GM21381 (cell line): Measurements from ENCODE around the gene TYMP.

ENCODE experiments used
- ATAC-seq: cut with Tn5 transposase; IDR thresholded peaks from one replicate; pipeline ENCODE4 v1.9.1; 2021; ENCODE audit warnings: mild to moderate bottlenecking, moderate library complexity; ENCODE audit not compliant: unreplicated experiment

TYMP gene

DNA sequence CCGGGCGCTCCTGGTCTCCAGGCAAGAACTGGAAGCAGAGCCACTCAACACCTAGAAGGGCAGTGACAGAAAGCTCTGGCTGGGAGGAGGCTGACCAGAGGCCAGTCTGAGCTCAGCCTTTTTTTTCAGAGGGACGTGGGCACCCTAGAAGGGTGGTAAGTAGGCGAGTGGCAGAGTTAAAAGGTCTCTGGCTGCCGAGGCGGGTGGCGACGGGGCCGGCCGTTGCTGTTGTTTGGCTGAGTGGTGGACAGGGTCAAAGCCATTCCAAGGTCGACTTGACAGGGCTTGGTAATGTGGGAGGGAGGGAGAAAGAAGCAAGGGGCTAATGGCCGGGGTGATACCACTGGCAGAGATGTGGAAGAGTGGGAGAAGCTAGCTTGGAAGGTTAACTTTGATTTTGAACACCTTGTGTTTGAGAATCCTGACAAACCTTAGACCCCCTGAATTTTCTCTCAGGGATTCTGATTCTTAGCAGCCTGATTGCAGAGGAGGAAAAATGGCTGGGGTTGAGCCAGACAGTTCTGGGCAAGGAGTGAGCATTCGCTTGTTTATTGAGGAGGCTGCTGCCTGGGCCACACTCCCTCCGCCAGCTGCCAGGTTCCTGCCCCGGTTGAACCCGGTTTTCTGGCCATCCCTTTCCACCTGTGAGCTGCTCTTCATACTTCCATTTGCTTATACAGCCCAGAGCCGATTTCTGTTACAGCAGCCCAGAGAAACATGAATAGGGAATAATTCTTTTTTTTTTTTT lies 33.8 kb upstream of the TYMP start:
- no peak for ATAC-seq

DNA sequence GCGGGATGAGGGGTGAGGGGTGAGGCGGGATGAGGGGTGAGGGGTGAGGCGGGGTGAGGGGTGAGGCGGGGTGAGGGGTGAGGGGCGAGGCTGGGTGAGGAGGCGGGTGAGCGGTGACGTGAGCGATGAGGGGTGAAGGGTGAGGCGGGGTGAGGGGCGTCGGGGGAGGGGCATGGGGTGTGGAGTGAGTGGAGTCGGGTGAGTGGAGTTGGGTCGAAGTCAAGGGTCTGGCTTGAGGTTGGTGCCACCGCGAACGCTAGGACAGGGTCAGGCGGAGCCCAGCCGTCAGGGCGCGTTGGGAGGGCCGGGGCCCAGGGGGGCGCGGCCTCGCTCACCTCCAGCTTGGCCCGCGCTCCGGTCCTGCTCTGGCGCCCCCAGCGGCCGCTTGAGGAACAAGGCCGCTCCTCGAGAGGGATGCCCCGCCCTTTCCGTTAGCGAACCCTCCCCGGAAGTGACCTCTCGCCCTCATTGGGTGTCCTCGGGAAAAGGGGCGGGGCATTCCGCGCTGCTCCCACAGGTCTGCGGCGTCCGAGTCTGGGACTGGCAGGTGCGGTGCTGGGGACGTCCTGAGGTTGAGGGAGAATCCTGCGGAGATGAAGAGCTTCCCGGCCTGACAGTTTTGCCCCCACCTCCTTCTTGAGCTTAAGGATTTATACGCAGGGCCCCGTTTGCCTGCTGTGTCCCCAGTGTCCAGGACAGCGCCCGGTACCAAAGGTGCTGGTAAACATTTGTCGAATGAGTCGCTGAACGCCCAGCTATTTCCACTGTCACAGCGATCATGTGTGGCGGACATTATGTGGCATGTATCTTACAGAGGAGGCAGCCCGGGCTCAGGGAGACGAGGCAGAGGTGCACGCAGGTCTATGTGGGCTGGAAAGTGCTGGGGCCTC lies 33.0 kb upstream of the TYMP start, which contains the start of gene SYCE3:
SYCE3 (minus strand) TSS at position 397 of the 890 bp plus-strand sequence. CDS start 6,514 bp downstream, outside the sequence.
- ATAC-seq, result peak; percentile 95

DNA sequence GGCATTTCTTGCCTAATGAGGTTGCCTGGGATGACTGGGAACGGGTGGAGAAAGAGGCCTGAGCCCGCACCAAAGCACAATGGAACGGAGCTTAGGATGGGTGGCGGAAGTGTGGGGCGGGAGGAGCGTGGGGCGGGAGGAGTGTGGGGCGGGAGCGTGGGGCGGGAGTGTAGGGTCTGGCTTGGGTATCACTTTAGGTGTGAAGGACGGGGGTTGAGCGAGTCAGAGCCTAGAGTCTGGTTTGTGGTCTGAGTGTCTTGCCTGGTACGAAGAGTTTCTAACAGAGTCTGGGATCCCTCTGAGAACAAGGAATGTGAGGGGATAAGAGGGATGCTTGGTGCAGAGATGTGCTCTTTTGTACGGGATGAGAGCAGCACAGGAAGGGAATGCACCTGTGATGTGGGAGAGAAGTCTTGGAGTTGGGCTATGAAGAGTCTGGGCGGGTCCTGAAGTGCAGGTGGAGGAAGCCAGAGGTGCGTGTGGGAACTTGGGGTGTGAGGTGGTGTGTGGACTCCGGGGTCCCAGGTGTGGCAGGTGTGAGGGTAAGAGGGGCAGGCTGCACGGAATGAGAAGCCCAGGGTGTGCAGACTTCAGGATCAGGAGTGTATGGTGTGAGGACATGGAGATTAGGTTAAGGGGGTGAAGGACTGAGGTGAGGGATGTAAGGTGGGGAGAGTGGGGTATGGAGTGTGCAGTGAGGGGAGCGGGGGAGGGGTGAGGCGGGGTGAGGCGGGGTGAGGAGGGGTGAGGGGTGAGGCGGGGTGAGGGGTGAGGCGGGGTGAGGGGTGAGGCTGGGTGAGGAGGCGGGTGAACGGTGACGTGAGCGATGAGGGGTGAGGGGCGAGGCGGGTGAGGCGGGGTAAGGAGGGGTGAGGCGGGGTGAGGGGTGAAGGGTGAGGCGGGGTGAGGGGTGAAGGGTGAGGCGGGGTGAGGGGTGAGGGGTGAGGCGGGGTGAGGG lies 31.9 kb upstream of the TYMP start:
- no peak for ATAC-seq

DNA sequence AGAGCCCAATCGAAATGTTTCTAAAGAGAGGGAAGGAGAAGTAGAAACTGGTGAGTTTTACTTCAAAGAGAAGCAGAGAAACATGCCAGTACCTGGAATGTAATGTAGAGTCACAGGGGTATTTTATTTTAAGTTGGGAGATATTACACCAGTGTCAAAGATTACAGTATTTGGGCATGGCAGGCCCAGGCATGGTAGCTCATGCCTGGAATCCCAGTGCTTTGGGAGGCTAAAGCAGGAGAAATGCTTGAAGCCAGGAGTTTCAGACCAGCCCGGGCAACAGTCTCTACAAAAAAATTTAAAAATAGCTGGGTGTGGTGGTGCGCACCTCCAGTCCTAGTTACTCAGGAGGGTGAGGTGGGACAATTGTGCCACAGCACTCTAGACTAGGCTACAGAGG lies 30.2 kb upstream of the TYMP start:
- no peak for ATAC-seq

DNA sequence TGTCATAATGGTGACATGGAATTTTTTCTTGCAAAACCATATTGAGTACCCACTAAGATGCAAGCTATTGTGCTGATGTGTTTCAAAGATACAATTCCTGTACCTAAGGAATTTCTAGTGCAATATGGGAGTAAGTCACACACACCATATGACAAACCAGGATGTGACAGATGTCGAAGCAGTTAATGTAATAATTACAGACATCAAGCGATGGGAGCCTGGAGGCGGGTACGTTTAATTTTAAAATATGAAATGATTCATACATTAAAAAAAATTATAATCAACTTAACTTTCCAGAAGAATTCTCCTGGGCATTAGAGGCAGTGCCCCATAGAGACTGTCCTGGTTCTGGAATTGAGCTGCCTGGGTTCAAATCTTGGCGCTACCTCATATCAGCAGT lies 26.9 kb upstream of the TYMP start:
- ATAC-seq, result no peak

DNA sequence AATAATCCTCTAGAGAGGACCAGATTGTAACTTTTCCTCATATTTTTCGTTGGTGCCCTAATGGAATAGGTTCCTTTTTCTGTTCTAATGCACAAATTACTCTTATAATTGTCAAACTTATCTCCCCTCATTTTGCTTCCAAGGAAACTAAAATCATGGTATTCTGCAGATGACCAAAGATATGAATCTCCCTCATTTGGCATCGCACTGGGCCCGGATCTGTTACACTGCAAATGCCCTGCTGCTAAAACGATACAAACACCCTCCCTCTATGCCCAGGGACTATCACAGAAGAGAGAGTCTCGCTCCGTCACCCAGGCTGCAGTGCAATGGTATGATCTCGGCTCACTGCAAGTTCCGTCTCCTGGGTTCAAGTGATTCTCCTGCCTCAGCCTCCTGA lies 23.5 kb upstream of the TYMP start:
- no peak for ATAC-seq

DNA sequence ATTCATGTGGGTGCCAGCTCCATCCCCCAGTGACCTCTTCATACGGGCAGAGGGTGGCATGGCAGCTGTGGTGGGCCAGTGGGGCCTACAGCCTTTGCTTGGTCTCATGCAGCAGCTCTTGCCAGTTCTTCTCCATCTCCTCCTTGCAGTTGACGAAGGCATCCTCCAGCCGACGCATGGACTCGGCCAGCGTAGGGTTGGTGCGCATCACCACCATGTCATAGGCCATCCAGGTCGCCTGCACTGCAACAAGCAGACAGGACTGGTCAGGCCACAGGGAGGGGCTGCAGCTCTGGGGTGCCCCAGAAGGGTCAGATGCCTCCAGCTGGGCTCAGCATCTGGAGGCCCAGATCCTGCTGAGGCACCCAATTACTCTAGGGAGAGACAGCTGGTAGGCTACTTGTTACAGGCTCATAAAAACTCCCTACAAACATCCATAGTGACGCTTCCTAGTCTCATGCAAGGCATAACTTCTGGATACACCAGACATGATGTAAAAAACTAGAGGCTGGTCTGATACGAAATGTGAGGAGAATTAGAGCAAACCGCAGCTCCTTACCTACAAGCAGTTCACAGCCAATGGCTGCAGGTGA lies 21.4 kb upstream of the TYMP start:
- ATAC-seq, result no peak

DNA sequence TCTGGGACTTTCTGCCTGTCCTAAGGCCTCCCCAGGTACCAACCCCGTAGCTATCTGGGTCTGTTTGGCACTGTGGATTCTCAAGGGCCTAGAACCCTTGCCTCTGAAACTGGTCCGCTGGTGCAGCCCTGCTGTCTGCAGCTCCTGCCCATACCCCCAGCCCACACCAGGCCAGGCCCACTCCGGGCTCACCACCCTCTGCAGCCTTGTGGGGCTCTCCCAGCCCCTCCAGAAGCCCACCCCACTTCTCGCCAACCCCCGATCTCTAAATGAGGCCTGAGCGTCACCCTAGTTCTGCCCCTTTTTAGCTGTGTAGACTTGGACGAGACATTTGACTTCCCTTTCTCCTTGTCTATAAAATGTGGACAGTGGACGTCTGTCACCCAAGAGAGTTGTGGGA lies 20.6 kb upstream of the TYMP start:
- ATAC-seq, result no peak

DNA sequence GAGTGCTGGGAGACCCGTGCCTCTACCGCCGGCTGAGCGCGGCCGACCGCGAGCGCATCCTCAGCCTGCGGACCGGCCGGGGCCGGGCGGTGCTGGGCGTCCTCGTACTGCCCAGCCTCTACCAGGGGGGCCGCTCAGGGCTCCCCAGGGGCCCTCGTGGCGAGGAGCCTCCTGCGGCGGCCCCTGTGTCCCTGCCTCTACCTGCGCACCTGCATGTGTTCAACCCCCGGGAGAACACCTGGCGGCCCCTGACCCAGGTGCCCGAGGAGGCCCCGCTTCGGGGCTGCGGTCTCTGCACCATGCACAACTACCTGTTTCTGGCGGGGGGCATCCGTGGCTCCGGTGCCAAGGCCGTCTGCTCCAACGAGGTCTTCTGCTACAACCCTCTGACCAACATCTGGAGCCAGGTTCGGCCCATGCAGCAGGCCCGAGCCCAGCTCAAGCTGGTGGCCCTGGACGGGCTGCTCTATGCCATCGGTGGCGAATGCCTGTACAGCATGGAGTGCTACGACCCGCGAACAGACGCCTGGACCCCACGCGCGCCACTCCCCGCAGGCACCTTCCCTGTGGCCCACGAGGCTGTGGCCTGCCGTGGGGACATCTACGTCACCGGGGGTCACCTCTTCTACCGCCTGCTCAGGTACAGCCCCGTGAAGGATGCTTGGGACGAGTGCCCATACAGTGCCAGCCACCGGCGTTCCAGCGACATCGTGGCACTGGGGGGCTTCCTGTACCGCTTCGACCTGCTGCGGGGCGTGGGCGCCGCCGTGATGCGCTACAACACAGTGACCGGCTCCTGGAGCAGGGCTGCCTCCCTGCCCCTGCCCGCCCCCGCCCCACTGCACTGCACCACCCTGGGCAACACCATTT lies 19.3 kb upstream of the TYMP start:
- no peak for ATAC-seq

DNA sequence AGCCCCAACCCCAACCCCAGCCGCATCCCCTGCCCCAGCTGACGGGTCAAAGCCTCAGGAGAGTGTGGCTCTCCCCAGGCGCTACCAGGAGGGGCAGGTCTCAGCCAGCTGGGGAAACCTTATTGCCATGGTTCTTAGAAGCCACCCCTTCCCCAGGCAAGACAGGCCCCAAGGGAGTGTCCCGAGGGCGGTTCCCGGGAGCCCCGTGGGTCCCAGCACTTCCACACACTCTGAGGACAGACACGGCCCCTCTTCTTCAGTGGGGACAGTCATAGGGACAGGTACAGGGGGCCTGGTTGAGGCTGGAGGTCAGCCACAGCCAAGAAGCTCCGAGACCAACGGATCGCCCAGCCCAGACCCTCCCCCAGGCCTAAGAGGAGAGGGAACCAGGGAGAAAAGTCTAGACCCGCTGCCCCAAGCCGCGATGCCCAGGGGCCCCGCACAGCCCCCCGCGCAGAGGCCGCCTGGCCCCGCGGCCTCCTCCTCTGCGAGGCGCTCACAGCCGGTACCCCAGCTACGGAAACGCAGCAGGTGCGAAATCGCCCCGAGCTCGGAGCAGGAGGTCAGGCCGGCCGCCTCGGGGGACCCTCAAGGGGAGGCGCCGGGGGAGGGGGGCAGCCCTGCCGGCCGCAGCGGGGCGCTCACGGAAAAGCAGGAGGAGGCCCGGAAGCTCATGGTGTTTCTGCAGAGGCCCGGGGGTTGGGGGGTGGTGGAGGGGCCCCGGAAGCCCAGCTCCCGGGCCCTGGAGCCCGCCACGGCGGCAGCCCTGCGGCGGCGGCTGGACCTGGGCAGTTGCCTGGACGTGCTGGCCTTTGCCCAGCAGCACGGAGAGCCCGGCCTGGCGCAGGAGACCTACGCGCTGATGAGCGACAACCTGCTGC lies 18.5 kb upstream of the TYMP start:
- no peak for ATAC-seq

DNA sequence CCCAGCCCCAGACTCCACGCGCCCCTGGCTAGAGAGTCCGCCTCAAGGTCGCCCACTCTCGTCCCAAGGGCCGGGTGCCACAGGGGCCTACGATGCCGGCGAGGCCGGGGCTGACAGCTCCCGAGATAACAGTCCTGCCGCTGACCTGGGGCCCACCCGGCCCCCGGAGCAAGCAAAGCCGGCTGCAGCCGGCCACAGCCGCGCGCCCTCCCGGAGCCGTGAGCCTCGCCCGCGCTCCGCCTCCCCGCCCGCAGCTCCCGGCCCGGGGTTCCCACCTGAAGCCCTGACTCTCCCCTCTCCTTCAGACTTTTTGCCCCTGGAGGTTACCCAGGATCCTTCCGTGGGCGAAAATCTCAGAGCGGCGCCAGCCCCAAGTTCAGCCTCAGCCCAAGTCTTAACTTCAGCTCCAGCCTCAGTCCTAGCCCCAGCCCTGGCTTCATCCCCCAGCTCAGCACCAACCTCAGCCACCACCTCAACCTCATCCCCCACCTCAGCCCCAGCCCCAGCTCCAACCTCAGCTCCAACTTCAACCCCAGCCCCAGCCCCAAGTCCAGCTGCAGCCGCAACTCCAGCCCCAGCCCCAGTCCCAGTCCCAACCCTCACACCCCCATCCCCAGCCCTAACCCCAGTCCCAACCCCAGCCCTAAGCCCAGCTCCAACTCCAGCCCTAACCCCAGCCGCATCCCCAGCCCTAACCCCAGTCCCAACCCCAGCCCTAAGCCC lies 17.6 kb upstream of the TYMP start:
- ATAC-seq, result no peak

DNA sequence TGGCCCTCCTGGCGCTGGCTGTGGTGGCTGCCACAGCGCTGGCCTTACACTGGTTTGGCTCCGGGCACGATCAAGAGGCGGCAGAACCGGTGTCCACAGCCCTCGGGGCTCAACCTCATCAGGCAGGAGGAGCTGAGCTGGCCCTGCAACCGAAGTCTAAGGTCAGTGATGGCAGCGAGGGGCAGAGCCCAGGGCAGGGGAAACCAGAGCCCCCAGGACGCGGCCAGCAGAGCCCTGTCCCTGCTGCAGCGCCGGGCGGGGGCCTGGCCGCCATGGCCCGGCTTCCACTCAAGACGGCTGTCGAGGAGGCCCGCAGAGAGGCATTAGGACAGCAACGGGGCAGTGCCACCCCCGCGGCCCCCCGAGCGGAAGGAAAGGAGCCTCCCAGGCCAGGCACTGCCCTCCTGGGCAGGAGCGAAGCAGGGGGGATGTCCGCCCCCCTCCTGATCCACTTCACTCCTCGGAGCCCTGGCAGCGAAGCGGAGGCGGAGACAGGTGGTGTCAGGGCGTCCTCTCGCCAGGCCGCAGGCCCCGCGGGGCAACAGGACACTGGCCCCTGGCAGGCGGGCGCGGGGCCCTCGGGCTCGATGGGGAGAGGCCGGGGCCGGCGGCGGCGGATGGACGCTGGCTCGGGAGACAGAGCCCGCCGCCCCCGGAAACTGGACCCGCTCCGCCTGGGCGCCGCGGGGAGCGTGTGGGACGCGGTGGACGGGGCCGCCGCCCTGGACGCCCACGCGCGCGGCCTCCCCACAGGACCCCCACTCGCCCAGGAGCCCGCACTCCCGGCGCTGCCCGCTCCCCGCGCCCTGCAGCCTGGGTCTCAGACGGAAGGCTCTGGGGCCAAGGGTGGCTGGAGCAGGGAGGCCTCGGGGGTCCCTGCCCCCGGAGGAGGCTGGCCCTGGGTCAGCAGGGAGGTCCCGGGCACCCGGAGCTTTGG lies 16.8 kb upstream of the TYMP start:
- no peak for ATAC-seq

DNA sequence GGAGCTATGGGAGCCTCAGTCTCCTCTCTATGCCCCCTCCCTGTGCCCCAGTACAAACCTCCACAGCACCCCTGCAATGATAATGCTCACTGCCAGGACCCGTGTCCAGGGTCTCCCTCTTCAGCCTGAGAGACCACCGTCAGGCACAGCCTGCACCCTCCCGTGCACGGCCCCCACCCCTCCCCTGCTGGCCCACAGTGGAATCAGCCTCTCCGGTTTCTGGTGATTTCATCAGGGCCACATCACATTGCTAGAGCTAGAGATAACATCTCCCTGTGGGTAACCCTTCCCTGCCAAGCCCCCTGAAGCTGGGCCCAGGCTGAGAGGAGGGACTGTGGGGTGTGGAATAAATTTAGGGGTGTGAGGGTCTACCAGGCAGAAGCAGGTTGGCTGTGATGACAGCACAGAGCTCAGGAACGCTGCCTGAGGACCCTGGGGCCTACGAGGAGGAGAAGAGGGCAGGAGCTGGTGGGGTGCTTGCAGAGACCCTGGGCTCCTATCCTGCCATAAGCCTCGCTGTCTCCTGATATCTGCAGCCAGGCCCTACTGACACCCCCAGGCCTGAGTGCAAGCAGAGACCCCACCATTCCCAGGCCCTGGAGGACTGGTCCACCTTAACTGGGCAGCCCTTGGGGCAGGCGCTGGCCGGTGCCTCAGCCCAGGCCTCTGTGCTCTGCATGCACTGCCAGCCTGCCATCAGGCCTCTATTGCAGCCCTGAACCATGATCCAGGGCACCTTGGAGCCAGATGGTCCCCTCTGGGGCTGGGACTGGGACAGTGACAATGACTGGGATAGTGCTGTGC lies 15.9 kb upstream of the TYMP start, which contains the start of gene KLHDC7B:
KLHDC7B (plus strand) TSS at position 378 of the 804 bp plus-strand sequence; CDS start at position 723, 345 bp downstream.
- ATAC-seq, result no peak

DNA sequence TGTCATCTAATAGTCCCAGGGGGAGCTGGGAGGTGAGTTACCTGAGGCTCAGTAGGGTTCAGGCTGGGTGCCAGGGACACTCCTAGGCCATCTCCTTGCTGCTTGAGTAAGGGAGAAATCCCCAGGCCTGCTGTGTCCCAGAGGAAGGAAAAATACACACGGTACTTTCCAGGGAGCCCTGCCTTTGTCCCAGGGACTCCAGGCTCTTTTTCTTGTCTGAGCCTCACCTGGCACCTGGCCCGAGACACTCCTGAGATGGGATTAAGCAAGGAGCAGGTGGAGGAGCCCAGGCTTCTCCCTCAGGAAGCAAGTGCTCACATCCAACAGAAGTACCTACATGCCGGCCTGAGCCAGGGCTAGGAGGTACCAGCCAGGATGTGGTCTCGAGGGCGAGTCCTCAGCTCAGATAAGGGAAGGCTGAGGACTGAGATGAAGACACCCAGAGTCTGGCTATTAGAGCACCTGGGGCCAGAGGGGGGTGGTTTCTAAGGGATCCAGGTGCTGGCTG lies 15.0 kb upstream of the TYMP start:
- no peak for ATAC-seq

DNA sequence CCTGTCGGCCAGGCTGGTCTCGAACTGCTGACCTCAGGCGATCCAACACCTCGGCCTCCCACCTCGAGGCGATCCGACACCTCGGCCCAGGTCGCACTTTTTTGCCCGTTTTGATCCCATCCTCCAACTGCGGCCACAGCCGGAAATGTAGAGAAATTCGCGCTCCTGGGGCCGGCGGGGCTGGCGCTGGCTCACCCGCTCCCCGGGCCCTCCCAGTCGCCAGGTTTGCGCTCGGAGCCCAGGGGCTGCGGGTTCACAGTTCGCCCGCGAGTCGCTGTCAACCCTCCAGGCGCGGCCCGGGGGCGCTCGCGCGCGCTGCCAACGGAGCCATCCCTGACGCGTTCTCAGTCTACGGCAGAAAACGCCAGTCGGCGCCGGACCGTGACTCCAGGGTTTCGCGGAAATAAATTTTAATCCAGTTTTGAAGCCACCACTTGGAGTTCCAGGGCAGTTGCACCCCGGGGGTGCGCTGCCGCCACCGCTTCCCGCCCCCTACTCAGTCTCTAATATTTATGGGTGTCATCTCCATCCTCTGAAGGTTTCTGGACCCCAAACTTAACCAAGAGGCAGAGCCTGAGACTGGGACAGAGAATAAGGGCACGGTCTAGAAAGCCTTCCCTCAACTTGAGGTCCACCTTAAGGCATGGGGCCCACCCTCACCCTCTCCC lies 14.4 kb upstream of the TYMP start:
- ATAC-seq, result no peak
